ENCODE results near the gene NAXD.

The NAXD gene

GRCh38 chr13:110638814-110639806 is 23.8 kb downstream of the NAXD start:
- H3K4me3 ChIP-seq (ENCODE audit: control insufficient read depth, low read depth, low read length) = no peak overlapping the region
- TF ChIP-seq CTCF (IDR thresholded peaks at IDR 0.05; ENCODE audit: control insufficient read depth, insufficient read depth, low read depth, low read length, missing control alignments) = no peak
- DNase-seq (ENCODE audit: low read depth) = no peak

- H3K4me3 ChIP-seq (ENCODE audit: control insufficient read depth, low read depth, low read length) = no peak overlapping the region
- no peak for TF ChIP-seq CTCF (IDR thresholded peaks at IDR 0.05; ENCODE audit: control insufficient read depth, insufficient read depth, low read depth, low read length, missing control alignments)
- DNase-seq (ENCODE audit: low read depth) = no peak
Measured at GRCh38 chr13:110639935-110640334, 24.6 kb downstream of the NAXD start.

- H3K4me3 ChIP-seq (ENCODE audit: control insufficient read depth, low read depth, low read length) = no peak overlapping the region
- no peak for DNase-seq (ENCODE audit: low read depth)
- no peak for TF ChIP-seq CTCF (IDR thresholded peaks at IDR 0.05; ENCODE audit: control insufficient read depth, insufficient read depth, low read depth, low read length, missing control alignments)
Measured at GRCh38 chr13:110640591-110641029, 25.3 kb downstream of the NAXD start.

- DNase-seq (ENCODE audit: low read depth) = no peak
- no peak for TF ChIP-seq CTCF (IDR thresholded peaks at IDR 0.05; ENCODE audit: control insufficient read depth, insufficient read depth, low read depth, low read length, missing control alignments)
- H3K4me3 ChIP-seq (ENCODE audit: control insufficient read depth, low read depth, low read length) = no peak overlapping the region
Measured at GRCh38 chr13:110641055-110642015, 26.0 kb downstream of the NAXD start.

GRCh38 chr13:110642291-110642981 is 27.1 kb downstream of the NAXD start:
- H3K4me3 ChIP-seq (ENCODE audit: control insufficient read depth, low read depth, low read length) = no peak overlapping the region
- no peak for TF ChIP-seq CTCF (IDR thresholded peaks at IDR 0.05; ENCODE audit: control insufficient read depth, insufficient read depth, low read depth, low read length, missing control alignments)
- no peak for DNase-seq (ENCODE audit: low read depth)

GRCh38 chr13:110643324-110643723 is 28.0 kb downstream of the NAXD start:
- DNase-seq (ENCODE audit: low read depth) = no peak
- H3K4me3 ChIP-seq (ENCODE audit: control insufficient read depth, low read depth, low read length) = no peak overlapping the region
- no peak for TF ChIP-seq CTCF (IDR thresholded peaks at IDR 0.05; ENCODE audit: control insufficient read depth, insufficient read depth, low read depth, low read length, missing control alignments)
